ENCODE data around the gene PHC1. TPM values are rescaled to one million over a fixed set of nuclear protein-coding genes. Genes with fewer than 3 reads are reported as not detected.
A peak's percentile ranks its signal among the peaks of the same experiment; 100 is the strongest.
"Not testable (repeated sequence)": the region's sequence is repeated elsewhere in the genome, so short reads cannot be mapped to it uniquely, and the experiment has no call there.

The PHC1 gene
- total RNA-seq, 1 donor, result 13.8 TPM

- DNase-seq (ENCODE audit: low read depth), result no peak
- TF ChIP-seq CTCF (IDR thresholded peaks at IDR 0.05; ENCODE audit: insufficient read depth, low read depth, low read length), result no peak
- H3K4me3 ChIP-seq (ENCODE audit: low read depth, low read length), result no peak overlapping the region
Measured at GRCh38 chr12:8916154-8916553, 1.8 kb downstream of the PHC1 start.

DNA sequence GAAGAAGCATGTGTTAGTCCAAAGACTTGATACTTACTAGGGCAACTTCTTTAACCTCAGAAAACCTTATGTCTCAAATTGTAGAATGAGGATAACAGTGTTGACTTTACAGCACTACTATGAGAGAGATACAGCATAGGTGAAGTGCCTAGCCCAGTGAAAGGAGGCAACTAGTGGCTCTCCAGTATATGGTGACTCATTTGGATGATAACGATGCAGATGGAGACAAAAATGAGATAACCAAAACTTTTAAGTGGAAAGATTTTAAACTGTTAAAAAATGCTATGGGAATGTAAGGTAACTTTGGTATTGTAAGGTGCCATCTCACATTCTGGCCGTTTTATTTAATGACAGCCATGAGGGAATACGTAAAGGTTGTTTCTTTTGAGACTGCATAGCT is 2.7 kb downstream of the PHC1 start:
- no peak overlapping the region for H3K4me3 ChIP-seq (ENCODE audit: low read depth, low read length)
- TF ChIP-seq CTCF (IDR thresholded peaks at IDR 0.05; ENCODE audit: insufficient read depth, low read depth, low read length), result no peak
- DNase-seq (ENCODE audit: low read depth), result no peak

DNA sequence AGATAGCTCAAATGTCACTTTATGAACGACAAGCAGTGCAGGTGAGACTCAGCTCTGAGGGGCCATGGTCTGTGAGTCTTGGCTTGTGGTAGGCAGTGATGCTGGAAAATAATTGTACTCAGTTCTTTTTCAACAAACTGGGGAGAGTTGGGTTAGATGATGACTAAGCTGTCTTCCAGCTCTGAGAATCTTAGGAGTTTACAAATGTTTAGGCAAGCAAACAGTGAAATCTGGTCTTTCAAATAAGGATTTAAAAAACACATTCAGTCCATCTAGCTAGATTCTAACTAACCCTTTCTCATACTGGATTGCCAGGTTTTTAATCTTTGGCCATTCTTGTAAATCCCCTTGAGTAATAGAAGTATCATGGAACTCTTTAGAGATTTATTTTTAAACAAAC is 3.4 kb downstream of the PHC1 start:
- DNase-seq (ENCODE audit: low read depth), result peak; percentile 3

GRCh38 chr12:8919643-8920042 is 5.3 kb downstream of the PHC1 start:
- DNase-seq (ENCODE audit: low read depth); H3K4me3 ChIP-seq (ENCODE audit: low read depth, low read length): not testable (repeated sequence)

More for the DNA sequence above, 3.4 kb downstream of the PHC1 start:
- no peak overlapping the region for H3K4me3 ChIP-seq (ENCODE audit: low read depth, low read length)
- no peak for TF ChIP-seq CTCF (IDR thresholded peaks at IDR 0.05; ENCODE audit: insufficient read depth, low read depth, low read length)

- TF ChIP-seq CTCF (IDR thresholded peaks at IDR 0.05; ENCODE audit: insufficient read depth, low read depth, low read length), result no peak
- DNase-seq (ENCODE audit: low read depth), result no peak
Measured at GRCh38 chr12:8922544-8922943, 8.2 kb downstream of the PHC1 start.

DNA sequence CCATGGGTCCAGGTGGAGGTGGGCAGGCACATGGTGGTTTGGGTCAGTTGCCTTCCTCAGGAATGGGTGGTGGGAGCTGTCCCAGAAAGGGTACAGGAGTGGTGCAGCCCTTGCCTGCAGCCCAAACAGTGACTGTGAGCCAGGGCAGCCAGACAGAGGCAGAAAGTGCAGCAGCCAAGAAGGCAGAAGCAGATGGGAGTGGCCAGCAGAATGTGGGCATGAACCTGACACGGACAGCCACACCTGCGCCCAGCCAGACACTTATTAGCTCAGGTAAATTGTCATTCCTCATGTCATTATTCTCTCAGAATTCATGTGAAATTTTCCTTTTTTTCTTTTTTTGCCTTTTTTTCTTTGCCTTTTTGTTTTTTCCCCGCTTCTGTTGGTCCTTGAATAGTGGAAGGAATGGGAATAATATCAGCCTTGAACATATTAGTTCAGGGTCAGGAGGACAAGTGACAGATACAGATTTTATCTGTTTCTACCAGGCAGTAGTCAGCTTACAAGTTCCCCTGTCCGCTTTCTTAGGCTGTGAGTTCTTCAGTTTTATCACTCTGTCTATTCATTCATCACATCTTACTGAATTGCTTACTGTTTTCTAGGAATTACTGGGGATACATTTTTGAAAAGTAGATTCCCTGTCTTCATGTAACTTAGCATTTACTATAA is 16.5 kb downstream of the PHC1 start:
- not testable (repeated sequence) for H3K4me3 ChIP-seq (ENCODE audit: low read depth, low read length)

More at GRCh38 chr12:8922544-8922943, 8.2 kb downstream of the PHC1 start:
- no peak overlapping the region for H3K4me3 ChIP-seq (ENCODE audit: low read depth, low read length)

GRCh38 chr12:8932464-8932863 is 18.2 kb downstream of the PHC1 start:
- DNase-seq (ENCODE audit: low read depth); H3K4me3 ChIP-seq (ENCODE audit: low read depth, low read length): not testable (repeated sequence)

More for the DNA sequence above, 16.5 kb downstream of the PHC1 start:
- not testable (repeated sequence) for DNase-seq (ENCODE audit: low read depth)

DNA sequence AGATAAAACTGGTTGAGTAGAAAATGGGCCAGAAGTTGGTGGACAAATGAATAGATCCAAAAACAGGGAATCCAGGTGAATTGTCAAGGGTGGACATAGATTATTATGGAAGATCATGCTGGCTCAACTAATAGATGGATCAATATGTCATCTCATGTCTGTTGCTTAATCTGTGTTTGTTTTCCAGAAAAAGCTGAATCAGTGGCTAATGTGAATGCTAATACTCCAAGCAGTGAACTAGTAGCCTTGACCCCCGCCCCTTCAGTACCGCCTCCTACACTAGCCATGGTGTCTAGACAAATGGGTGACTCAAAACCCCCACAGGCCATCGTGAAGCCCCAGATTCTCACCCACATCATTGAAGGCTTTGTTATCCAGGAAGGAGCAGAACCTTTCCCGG is 19.8 kb downstream of the PHC1 start:
- not testable (repeated sequence) for H3K4me3 ChIP-seq (ENCODE audit: low read depth, low read length); DNase-seq (ENCODE audit: low read depth)

- DNase-seq (ENCODE audit: low read depth), result no peak
- TF ChIP-seq CTCF (IDR thresholded peaks at IDR 0.05; ENCODE audit: insufficient read depth, low read depth, low read length), result no peak
- H3K4me3 ChIP-seq (ENCODE audit: low read depth, low read length), result no peak overlapping the region
Measured at GRCh38 chr12:8936735-8937134, 22.4 kb downstream of the PHC1 start.

DNA sequence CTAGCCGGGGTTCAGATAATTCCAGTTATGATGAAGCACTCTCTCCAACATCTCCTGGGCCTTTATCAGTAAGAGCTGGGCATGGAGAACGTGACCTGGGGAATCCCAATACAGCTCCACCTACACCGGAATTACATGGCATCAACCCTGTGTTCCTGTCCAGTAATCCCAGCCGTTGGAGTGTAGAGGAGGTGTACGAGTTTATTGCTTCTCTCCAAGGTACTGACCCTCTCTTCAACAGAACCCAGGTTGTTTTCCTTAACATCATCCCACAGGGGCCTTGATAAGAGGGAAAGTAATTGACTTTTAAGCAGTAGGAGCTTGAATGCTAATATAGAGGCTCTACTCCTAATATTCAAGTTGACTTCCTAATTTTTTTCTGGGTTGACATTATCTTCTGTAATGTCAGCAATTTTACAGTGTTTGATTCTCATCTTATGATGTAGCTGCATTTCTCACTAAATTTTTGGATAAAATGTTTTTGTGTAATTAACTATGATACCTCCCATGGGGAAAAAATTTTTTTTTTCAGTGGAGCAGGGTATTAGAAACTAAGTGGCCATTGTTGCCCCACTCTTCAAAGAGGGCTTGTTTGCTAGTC is 23.6 kb downstream of the PHC1 start:
- DNase-seq (ENCODE audit: low read depth); H3K4me3 ChIP-seq (ENCODE audit: low read depth, low read length): not testable (repeated sequence)
